ENCODE measurements around the gene MRO. TPM values are rescaled to one million over a fixed set of nuclear protein-coding genes. Genes with fewer than 3 reads are reported as not detected.

The MRO gene
- not detected in 2 replicates for total RNA-seq (2012; rRNA removed)
- not detected in 2 replicates for polyA plus RNA-seq (2012; rRNA removed)
- polyA plus RNA-seq (2012; cell fraction: cytosol; rRNA removed): not detected in 2 replicates
- polyA plus RNA-seq (2012; cell fraction: nucleus; rRNA removed; ENCODE audit: low replicate concordance): not detected in 2 replicates
- percentile 6 among the genes with signal in this experiment for Bru-seq, nascent RNA
- BruChase-seq, experiment 1, labeled RNA remaining after a 6-hour chase: percentile 5 among the genes with signal in this experiment
- BruChase-seq, experiment 2, labeled RNA remaining after a 2-hour chase: percentile 11 among the genes with signal in this experiment
- long read RNA-seq: 0 reads

- no peaks in the 10 kb centered on the region for H3K4me1 ChIP-seq (ENCODE audit: control insufficient read depth, insufficient read depth, low read length)
- H3K27ac ChIP-seq (ENCODE audit: insufficient read depth, low read length): no peak within 1 kb of the TSS
- no peak within 1 kb of the TSS for H2AK9ac ChIP-seq (replicated peaks; ENCODE audit: low read depth, low read length, poor library complexity)
- H2BK5ac ChIP-seq (ENCODE audit: low read depth, low read length, poor library complexity, severe bottlenecking): no peak within 1 kb of the TSS
- no peak within 1 kb of the TSS for H3K18ac ChIP-seq (ENCODE audit: low read depth, low read length)
- H3K23ac ChIP-seq (ENCODE audit: low read depth, low read length): no peak within 1 kb of the TSS
- H3K56ac ChIP-seq (ENCODE audit: extremely low read depth, insufficient read depth, low read length): no peak within 1 kb of the TSS
- in situ Hi-C loops (cut with MboI; ENCODE audit: low sequenced_read_pairs): loop anchor here (10.0 kb wide), 1 partner anchor 225 kb away; no protein-coding TSS in a partner anchor
- intact Hi-C loops (cut with micrococcal nuclease): loop anchor here (1.0 to 5.0 kb wide), 5 partner anchors 47 to 377 kb away; partner anchors contain the start of genes ELAC1, MEX3C and SMAD4
- dilution Hi-C loops (cut with HindIII; ENCODE audit: low sequenced_read_pairs, unreplicated experiment): no loop called here
- H2BK15ac ChIP-seq (ENCODE audit: low read depth, low read length): no peak within 1 kb of the TSS
- H3K79me1 ChIP-seq (ENCODE audit: low read depth in 1 of 2, low read length in 2 of 2): no peaks in the 10 kb centered on the region
- BruUV-seq (replicated peaks): no TSS peak
- H2BK120ac ChIP-seq (ENCODE audit: low read depth, low read length): no peak within 1 kb of the TSS
- POLR2A ChIA-PET (ENCODE audit: unreplicated experiment): no interaction called here
- no peak within 1 kb of the TSS for H2AK5ac ChIP-seq (ENCODE audit: low read depth, low read length)
- peaks cover 6% of the 10 kb centered on the region for H3K27me3 ChIP-seq (ENCODE audit: control insufficient read depth, insufficient read depth, low read length)
- H3K4me2 ChIP-seq (ENCODE audit: low read depth, low read length): peak within 1 kb of the TSS; percentile 91
- H3K4ac ChIP-seq (ENCODE audit: low read depth, low read length): no peak within 1 kb of the TSS
- DNase-seq: peak; percentile 60
- 0% methylated on average over 4 of the region's 24 CpGs; no CpG with 5 or more reads in 1 of the 2 experiments for WGBS, 2 experiments (ENCODE audit: extremely low coverage in 2 of 2, insufficient read length in 1 of 2)
- CTCF ChIA-PET: interaction anchor here (0.6 to 2.0 kb wide), 7 partner anchors 9 to 249 kb away, joined by 3 to 8 read pairs (median 3); no protein-coding TSS in a partner anchor
- peak within 1 kb of the TSS; percentile 26 for H3K4me3 ChIP-seq (ENCODE audit: insufficient read depth, low read depth, low read length)
- H3K9ac ChIP-seq (ENCODE audit: low read depth, low read length): 0 out of 2 replicates have a peak within 1 kb of the TSS, but pooled peaks have one; percentile 8
- peak within 1 kb of the TSS; percentile 87 for H2AFZ ChIP-seq (replicated peaks; ENCODE audit: low read length, poor library complexity)
- H4K91ac ChIP-seq (ENCODE audit: insufficient read depth, low read depth, low read length): no peak within 1 kb of the TSS
- no peaks in the 10 kb centered on the region for H3K36me3 ChIP-seq (ENCODE audit: control insufficient read depth, insufficient read depth, low read length)
- no peaks in the 10 kb centered on the region for H4K20me1 ChIP-seq (ENCODE audit: insufficient read depth, low read length)
- no peak within 1 kb of the TSS for H4K5ac ChIP-seq (ENCODE audit: low read depth, low read length)
- H3K14ac ChIP-seq (replicated peaks; ENCODE audit: low read depth, low read length): no peak within 1 kb of the TSS
- no peak within 1 kb of the TSS for H2BK20ac ChIP-seq (ENCODE audit: low read depth, low read length)
- no peaks in the 10 kb centered on the region for H3K9me1 ChIP-seq (ENCODE audit: insufficient read depth, low read length)
- peak; percentile 97 for ATAC-seq (ENCODE audit: low read depth)
- H3K9me3 ChIP-seq (ENCODE audit: control insufficient read depth, insufficient read depth, low read length): no peaks in the 10 kb centered on the region
- no peak within 1 kb of the TSS for H4K8ac ChIP-seq (ENCODE audit: low read depth in 2 of 2, low read length in 2 of 2)
- no peak for TF ChIP-seq ELK1 (IDR thresholded peaks at IDR 0.05; ENCODE audit: borderline replicate concordance, low read depth, low read length)
- no peak for TF ChIP-seq BHLHE40 (IDR thresholded peaks at IDR 0.05; ENCODE audit: low read depth, low read length)
- no peak for TF ChIP-seq USF2 (IDR thresholded peaks at IDR 0.05; ENCODE audit: low read depth, low read length)
- TF ChIP-seq CHD1 (IDR thresholded peaks at IDR 0.05; ENCODE audit: low read depth, low read length): no peak
- peak; percentile 94 for TF ChIP-seq CTCF (conservative IDR thresholded peaks at IDR 0.05; ENCODE audit: low read depth, low read length)
- no peak for TF ChIP-seq FOS (IDR thresholded peaks at IDR 0.05; ENCODE audit: low read depth, low read length)
- TF ChIP-seq POLR2A (IDR thresholded peaks at IDR 0.05; ENCODE audit: low read depth, low read length): 0 out of 2 replicates have a peak, but pooled peaks have one; percentile 38
- no peak for TF ChIP-seq MXI1 (IDR thresholded peaks at IDR 0.05; ENCODE audit: borderline replicate concordance, low read depth, low read length)
- peak; percentile 96 for TF ChIP-seq RAD21 (IDR thresholded peaks at IDR 0.05; ENCODE audit: low read length)
- TF ChIP-seq NFE2L2 (IDR thresholded peaks at IDR 0.05; ENCODE audit: low read depth, low read length): no peak
- no peak for TF ChIP-seq MAFK (IDR thresholded peaks at IDR 0.05; ENCODE audit: low read depth, low read length)
- 0 out of 2 replicates have a peak, but pooled peaks have one; percentile 50 for TF ChIP-seq MAZ (IDR thresholded peaks at IDR 0.05; ENCODE audit: borderline replicate concordance, low read depth, low read length)
- no peak for TF ChIP-seq RFX5 (IDR thresholded peaks at IDR 0.05; ENCODE audit: low read depth, low read length)
Measured at GRCh38 chr18:50819728-50820378, at the start of gene MRO. TSS of gene MRO (minus strand) at chr18:50820016. CDS start at chr18:50809400, 10,616 bp downstream.
